Coronary artery (tissue), 2 donors: ENCODE measurements around the gene CNTROB.

Experiments
- DNase-seq: peaks from one replicate; pipeline ENCODE4 v3.0.0-alpha.2; 2017; ENCODE audit warnings: low spot score
- H3K27ac ChIP-seq, 2 donors: fragments of 200-600 bp; sonication (generic); one replicate each; pipeline ENCODE4 v1.5.1; 2016 to 2019
- H3K4me3 ChIP-seq: fragments of 200-600 bp; sonication (generic); 2 replicates; pipeline ENCODE4 v1.5.1; 2016; ENCODE audit warnings: mild to moderate bottlenecking, moderate library complexity
- CTCF ChIP-seq: fragments of 200-600 bp; sonication (generic); IDR thresholded peaks from one replicate; pipeline ENCODE4 v1.5.1; 2019; ENCODE audit warnings: antibody characterized with exemption

Gene CNTROB

GRCh38 chr17:7931709-7932482, at the start of gene CNTROB, which contains the start of gene TRAPPC1:
TSS of gene CNTROB (plus strand) at chr17:7932206. CDS start at chr17:7933080, 874 bp downstream.
TSS of gene TRAPPC1 (minus strand) at chr17:7931946. CDS start at chr17:7931829, 117 bp downstream.
- H3K4me3 ChIP-seq, result peak within 1 kb of the TSS; percentile 98
- H3K27ac ChIP-seq, result peak within 1 kb of the TSS; percentile 75 to 88
- peak; percentile 100 for DNase-seq
- TF ChIP-seq CTCF, result no peak

DNA sequence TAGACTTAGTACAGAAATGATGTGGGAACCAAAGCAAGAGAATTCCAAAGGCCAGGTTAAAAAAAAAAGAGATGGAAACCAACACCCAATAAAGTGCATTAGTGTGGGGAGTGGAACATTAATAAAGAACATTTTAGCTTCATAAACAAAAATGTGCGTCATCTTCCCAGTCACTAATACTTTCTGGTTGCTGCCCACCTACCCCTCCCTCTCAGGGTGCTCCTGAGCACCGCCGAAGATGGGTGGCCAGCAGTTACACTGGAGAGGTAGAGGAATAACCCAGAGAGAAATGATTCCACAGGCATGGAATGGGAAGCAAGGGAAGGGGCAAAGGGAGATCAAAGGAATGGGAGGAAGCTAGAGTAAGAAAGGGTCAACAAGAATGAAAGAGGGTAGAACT, 49.4 kb upstream of the CNTROB start:
- peak; percentile 28 for DNase-seq
- H3K27ac ChIP-seq, result peak overlapping the region in 1 of 2 donors; percentile 21
- no peak overlapping the region for H3K4me3 ChIP-seq
- TF ChIP-seq CTCF, result no peak

GRCh38 chr17:7883781-7884386, 48.1 kb upstream of the CNTROB start:
- TF ChIP-seq CTCF, result no peak
- Histone ChIP-seq H3K4me3 (peak overlapping the region; percentile 88), H3K27ac (peak overlapping the region; percentile 27 to 86)
- peak; percentile 49 for DNase-seq

GRCh38 chr17:7884581-7885366, 47.2 kb upstream of the CNTROB start:
- peak; percentile 66 for DNase-seq
- H3K4me3 ChIP-seq, result peak overlapping the region; percentile 88
- peak overlapping the region; percentile 78 to 86 for H3K27ac ChIP-seq
- TF ChIP-seq CTCF, result no peak

- DNase-seq, result peak; percentile 77
- H3K4me3 ChIP-seq, result peak overlapping the region; percentile 88
- no peak for TF ChIP-seq CTCF
- H3K27ac ChIP-seq, result peak overlapping the region; percentile 78 to 86
Observed at GRCh38 chr17:7885367-7886226, 46.4 kb upstream of the CNTROB start.
